Measurements from ENCODE around the gene PARP9.

PARP9 gene

GRCh38 chr3:122603056-122603455, 39.0 kb upstream of the PARP9 start:
- no peak for TF ChIP-seq POLR2A (IDR thresholded peaks at IDR 0.05; ENCODE audit: extremely low read depth, insufficient read length)
- TF ChIP-seq MAX (IDR thresholded peaks at IDR 0.05; ENCODE audit: low read depth, low read length) = no peak
- no peak for TF ChIP-seq MYC (IDR thresholded peaks at IDR 0.05; ENCODE audit: low read depth, low read length)
- no peak for TF ChIP-seq CTCF (IDR thresholded peaks at IDR 0.05; ENCODE audit: low read depth, low read length)
- H3K4me3 ChIP-seq (ENCODE audit: low read depth, low read length) = no peak overlapping the region
- DNase-seq (ENCODE audit: low read depth) = no peak

- H3K4me3 ChIP-seq (ENCODE audit: low read depth, low read length) = no peak overlapping the region
- DNase-seq (ENCODE audit: low read depth) = no peak
- TF ChIP-seq CTCF (IDR thresholded peaks at IDR 0.05; ENCODE audit: low read depth, low read length) (no peak), MAX (IDR thresholded peaks at IDR 0.05; ENCODE audit: low read depth, low read length) (no peak), MYC (IDR thresholded peaks at IDR 0.05; ENCODE audit: low read depth, low read length) (no peak), POLR2A (IDR thresholded peaks at IDR 0.05; ENCODE audit: extremely low read depth, insufficient read length) (no peak)
These were observed 38.1 kb upstream of the PARP9 start for GRCh38 chr3:122602011-122602710.

GRCh38 chr3:122598556-122598955, 34.5 kb upstream of the PARP9 start:
- no peak for DNase-seq (ENCODE audit: low read depth)
- no peak for TF ChIP-seq MYC (IDR thresholded peaks at IDR 0.05; ENCODE audit: low read depth, low read length)
- H3K4me3 ChIP-seq (ENCODE audit: low read depth, low read length) = no peak overlapping the region

- no peak for TF ChIP-seq POLR2A (IDR thresholded peaks at IDR 0.05; ENCODE audit: extremely low read depth, insufficient read length)
- TF ChIP-seq MYC (IDR thresholded peaks at IDR 0.05; ENCODE audit: low read depth, low read length) = no peak
- no peak overlapping the region for H3K4me3 ChIP-seq (ENCODE audit: low read depth, low read length)
- DNase-seq (ENCODE audit: low read depth) = no peak
These were observed 34.1 kb upstream of the PARP9 start for GRCh38 chr3:122598151-122598550.

GRCh38 chr3:122594025-122594424, 29.9 kb upstream of the PARP9 start:
- no peak overlapping the region for H3K4me3 ChIP-seq (ENCODE audit: low read depth, low read length)
- DNase-seq (ENCODE audit: low read depth) = no peak
- no peak for TF ChIP-seq MYC (IDR thresholded peaks at IDR 0.05; ENCODE audit: low read depth, low read length)
- TF ChIP-seq CTCF (IDR thresholded peaks at IDR 0.05; ENCODE audit: low read depth, low read length) = no peak

GRCh38 chr3:122590610-122591009, 26.5 kb upstream of the PARP9 start:
- TF ChIP-seq MYC (IDR thresholded peaks at IDR 0.05; ENCODE audit: low read depth, low read length) (no peak), MAX (IDR thresholded peaks at IDR 0.05; ENCODE audit: low read depth, low read length) (no peak), POLR2A (IDR thresholded peaks at IDR 0.05; ENCODE audit: extremely low read depth, insufficient read length) (no peak), CTCF (IDR thresholded peaks at IDR 0.05; ENCODE audit: low read depth, low read length) (no peak)
- no peak overlapping the region for H3K4me3 ChIP-seq (ENCODE audit: low read depth, low read length)
- DNase-seq (ENCODE audit: low read depth) = no peak

- DNase-seq (ENCODE audit: low read depth) = no peak
- H3K4me3 ChIP-seq (ENCODE audit: low read depth, low read length) = no peak overlapping the region
- TF ChIP-seq POLR2A (IDR thresholded peaks at IDR 0.05; ENCODE audit: extremely low read depth, insufficient read length) = no peak
- TF ChIP-seq MAX (IDR thresholded peaks at IDR 0.05; ENCODE audit: low read depth, low read length) = no peak
- no peak for TF ChIP-seq CTCF (IDR thresholded peaks at IDR 0.05; ENCODE audit: low read depth, low read length)
- no peak for TF ChIP-seq MYC (IDR thresholded peaks at IDR 0.05; ENCODE audit: low read depth, low read length)
These were observed 25.2 kb upstream of the PARP9 start for GRCh38 chr3:122589297-122589696.
